GM12878 (cell line): ENCODE data around the gene CDC6. TPM values are rescaled to one million over a fixed set of nuclear protein-coding genes. Genes with fewer than 3 reads are reported as not detected.
A peak's percentile ranks its signal among the peaks of the same experiment; 100 is the strongest.

Source experiments
- ATAC-seq: fragments of 200-7000 bp; cut with Tn5 transposase; 3 replicates; pipeline ENCODE4 v1.9.1; 2020; ENCODE audit warnings: mild to moderate bottlenecking, moderate library complexity
- BruUV-seq: library from RNA; stranded (reverse); fragments of 400-500 nt; replicated peaks from 2 replicates; lab custom pipeline; 2021; lab: Mats Ljungman, UMichigan
- CTCF ChIA-PET: fragments of 300-600 bp; sonication (Branson Sonifier 250); formaldehyde crosslinking; extraction: SDS; loops from one replicate; lab custom pipeline; 2021; ENCODE audit warnings: inconsistent platforms; lab: Yijun Ruan, JAX
- POLR2A ChIA-PET: fragments of 350-600 bp; formaldehyde crosslinking; extraction: SDS; loops from one replicate; lab custom pipeline; 2021; ENCODE audit warnings: inconsistent platforms; lab: Charles Lee
- RAD21 ChIA-PET: fragments of 300-600 bp; sonication (Branson Sonifier 250); formaldehyde crosslinking; loops from one replicate; lab custom pipeline; 2023; ENCODE audit warnings: antibody characterized with exemption; ENCODE audit not compliant: unreplicated experiment; lab: Charles Lee
- SMC1A ChIA-PET: fragments of 300-600 bp; sonication (Branson Sonifier 250); formaldehyde crosslinking; loops from one replicate; lab custom pipeline; 2023; ENCODE audit not compliant: unreplicated experiment, uncharacterized antibody; lab: Charles Lee
- DNase-seq: peaks from one replicate; pipeline ENCODE4 v3.0.0-alpha.2; 2011; ENCODE audit warnings: low read depth, low spot score
- FAIRE-seq: peaks from 3 replicates; lab custom pipeline; 2011; peaks lifted over from hg19 to GRCh38; lab: Jason Lieb, UNC
- H2AFZ ChIP-seq: 2 replicates; pipeline ENCODE4 v1.6.0; 2011; ENCODE audit warnings: low read depth, low read length, control low read depth; ENCODE audit not compliant: control insufficient read depth
- H3K27ac ChIP-seq: 2 replicates; pipeline ENCODE4 v1.5.1; 2011; ENCODE audit warnings: control low read depth; ENCODE audit not compliant: control insufficient read depth, insufficient read depth
- H3K27me3 ChIP-seq, 2 experiments: replicated peaks in 1 of 2; 2 replicates each; pipeline versions ENCODE4 v1.6.0 to v1.6.1; 2011; ENCODE audit warnings: low read length in 1 of 2; ENCODE audit not compliant: control insufficient read depth in 2 of 2, insufficient read depth in 2 of 2
- H3K36me3 ChIP-seq, 2 experiments: 2 replicates each; pipeline ENCODE4 v1.5.1; 2011; ENCODE audit warnings: low read length in 1 of 2; ENCODE audit not compliant: control insufficient read depth in 2 of 2, insufficient read depth in 2 of 2
- H3K4me1 ChIP-seq: 2 replicates; pipeline ENCODE4 v1.6.1; 2011; ENCODE audit warnings: mild to moderate bottlenecking, low read length, moderate library complexity, mixed read lengths; ENCODE audit not compliant: control insufficient read depth, insufficient read depth
- H3K4me2 ChIP-seq: 2 replicates; pipeline ENCODE4 v1.6.0; 2011; ENCODE audit warnings: control low read depth; ENCODE audit not compliant: control insufficient read depth, insufficient read depth
- H3K4me3 ChIP-seq: fragments of 200-600 bp; sonication (generic); 2 replicates; pipeline ENCODE4 v1.5.1; 2016
- H3K79me2 ChIP-seq: 2 replicates; pipeline ENCODE4 v1.6.0; 2011; ENCODE audit warnings: low read length; ENCODE audit not compliant: control insufficient read depth, insufficient read depth
- H3K9ac ChIP-seq: 2 replicates; pipeline ENCODE4 v1.8.0; 2011; ENCODE audit warnings: low read length, control low read depth, mixed read lengths; ENCODE audit not compliant: control insufficient read depth, insufficient read depth
- H3K9me3 ChIP-seq: replicated peaks from 3 replicates; pipeline ENCODE4 v1.5.1; 2011; ENCODE audit warnings: mild to moderate bottlenecking, low read length; ENCODE audit not compliant: control insufficient read depth, insufficient read depth
- H4K20me1 ChIP-seq: 2 replicates; pipeline ENCODE4 v1.6.0; 2011; ENCODE audit not compliant: control insufficient read depth, insufficient read depth
- CBX5 ChIP-seq: sonication (generic); IDR thresholded peaks from 2 replicates; pipeline ENCODE4 v1.6.1; 2016; ENCODE audit warnings: low read depth, moderate library complexity, mild to moderate bottlenecking, inconsistent platforms
- EZH2 ChIP-seq: IDR thresholded peaks from 2 replicates; pipeline ENCODE4 v1.6.1; 2012; ENCODE audit warnings: low read depth, mild to moderate bottlenecking, control low read depth, inconsistent platforms, low read length, borderline replicate concordance; ENCODE audit not compliant: control insufficient read depth
- GATAD2B ChIP-seq: fragments of 450-650 bp; conservative IDR thresholded peaks from 2 replicates; pipeline ENCODE4 v1.6.1; 2017; ENCODE audit warnings: low read depth, mild to moderate bottlenecking, moderate library complexity
- KAT2A ChIP-seq: conservative IDR thresholded peaks from 2 replicates; pipeline ENCODE4 v1.6.1; 2011; ENCODE audit warnings: low read depth, low read length; ENCODE audit not compliant: control insufficient read depth
- NFXL1 ChIP-seq: fragments of 450-650 bp; IDR thresholded peaks from 2 replicates; pipeline ENCODE4 v1.6.1; 2017; ENCODE audit warnings: antibody characterized with exemption, mild to moderate bottlenecking, borderline replicate concordance
- NFYB ChIP-seq: IDR thresholded peaks from 2 replicates; pipeline ENCODE4 v1.6.1; 2011; ENCODE audit warnings: low read depth, mild to moderate bottlenecking, low read length, improper control_type of control experiment, moderate library complexity; ENCODE audit not compliant: insufficient read depth
- POLR2A ChIP-seq: IDR thresholded peaks from 2 replicates; pipeline ENCODE4 v1.6.1; 2011; ENCODE audit warnings: low read depth, mild to moderate bottlenecking, low read length
- POU2F2 ChIP-seq: IDR thresholded peaks from 3 replicates; pipeline ENCODE4 v1.6.1; 2011; ENCODE audit warnings: low read depth, mild to moderate bottlenecking, low read length, borderline replicate concordance
- RAD21 ChIP-seq: IDR thresholded peaks from 2 replicates; pipeline ENCODE4 v1.6.1; 2011; ENCODE audit warnings: mild to moderate bottlenecking, low read depth, low read length, moderate library complexity; ENCODE audit not compliant: insufficient read depth
- RUNX3 ChIP-seq: IDR thresholded peaks from 2 replicates; pipeline ENCODE4 v1.6.1; 2012; ENCODE audit warnings: low read length, inconsistent platforms
- SPI1 ChIP-seq: IDR thresholded peaks from 2 replicates; pipeline ENCODE4 v1.6.1; 2011; ENCODE audit warnings: low read depth, mild to moderate bottlenecking, low read length, moderate library complexity, borderline replicate concordance; ENCODE audit not compliant: insufficient read depth
- TARDBP ChIP-seq: IDR thresholded peaks from 2 replicates; pipeline ENCODE4 v1.6.1; 2016; ENCODE audit warnings: borderline replicate concordance
- ZNF622 ChIP-seq: fragments of 450-650 bp; IDR thresholded peaks from 2 replicates; pipeline ENCODE4 v1.6.1; 2017; ENCODE audit warnings: mild to moderate bottlenecking, inconsistent platforms
- WGBS: methylation state at CpG from one replicate; pipeline ENCODE4 v1.1.6; 2016; ENCODE audit warnings: low lambda C conversion rate; ENCODE audit not compliant: insufficient replicate concordance, insufficient coverage; ENCODE audit errors: missing lambda C conversion rate; 5-methylcytosine and 5-hydroxymethylcytosine counted together
- in situ Hi-C: fragments of 300-500 bp; cut with MboI; formaldehyde crosslinking; loops from 9 replicates; pipeline ENCODE4 v1.14.3; 2018; ENCODE audit warnings: mixed read lengths
- intact Hi-C: fragments of 100-400 bp; cut with micrococcal nuclease; formaldehyde crosslinking; loops from one replicate; pipeline ENCODE4 v1.14.2; 2022; ENCODE audit not compliant: unreplicated experiment
- polyA plus RNA-seq, 11 experiments: library from polyadenylated mRNA; depleted of rRNA in 4 of 11; unstranded in 6 of 11; stranded (reverse) in 5 of 11; fragments of >200 nt; fragmentation: Nextera tagmentation in 4 of 11; fragmentation: Illumina TruSeq in 1 of 11; extraction: Ambion mirVana in 4 of 11; extraction: Trizol in 1 of 11; gene quantifications; 1 replicate in 1 of 11; 2 replicates in 10 of 11; pipeline versions ENCODE4 v1.2.1 to v1.2.3, GENCODE V29; 2011 to 2016; ENCODE audit warnings: inconsistent platforms in 2 of 11, missing spikeins in 2 of 11, low read depth in 1 of 11
- total RNA-seq, 4 experiments: library from RNA; depleted of rRNA in 3 of 4; stranded (reverse); fragments of >200 nt in 3 of 4; fragmentation: Illumina TruSeq in 1 of 4; extraction: Trizol in 1 of 4; gene quantifications; 2 replicates each; pipeline versions ENCODE4 v1.2.1 to v1.2.3, GENCODE V29; 2013 to 2021

The CDC6 gene
- total and polyA plus RNA-seq, 10 of the 15 experiments (the other 5 are each of a cell fraction or from before 2014, with no cell fraction given), result 13.3 to 60.9 (median 47.6) TPM

GRCh38 chr17:40278414-40278813 lies 9.3 kb upstream of the CDC6 start:
- CTCF ChIA-PET, result no interaction called here
- DNase-seq (no peak), FAIRE-seq (no peak), ATAC-seq (no peak)
- H4K20me1 ChIP-seq, result no peaks in the 10 kb centered on the region
- H3K27me3 ChIP-seq, result no peaks in the 10 kb centered on the region
- WGBS, result 94% methylated on average over 1 of the region's 1 CpG
- H3K27ac ChIP-seq, result no peak overlapping the region
- H3K4me2 ChIP-seq, result no peak overlapping the region
- BruUV-seq, result TSS peak; percentile 50
- H3K79me2 ChIP-seq, result no peaks in the 10 kb centered on the region
- intact Hi-C loops, result no loop called here
- POLR2A ChIA-PET, result no interaction called here
- no peaks in the 10 kb centered on the region for H3K9me3 ChIP-seq
- H3K4me3 ChIP-seq, result no peak overlapping the region
- H2AFZ ChIP-seq, result no peak overlapping the region
- TF ChIP-seq GATAD2B (no peak), NFYB (no peak), NFXL1 (no peak), RUNX3 (no peak), KAT2A (no peak), SPI1 (no peak), POU2F2 (no peak), ZNF622 (no peak), EZH2 (no peak)
- TF ChIP-seq, all 136 proteins: peak for 0
- H3K4me1 ChIP-seq, result no peaks in the 10 kb centered on the region
- H3K9ac ChIP-seq, result no peak overlapping the region
- peaks cover 14 to 27% of the 10 kb centered on the region in 2 experiments for H3K36me3 ChIP-seq
- ChIA-PET SMC1A (no interaction called here), RAD21 (no interaction called here)
- in situ Hi-C loops, result loop anchor here (25.0 kb wide), 1 partner anchor 266 kb away; the partner anchor contains the start of gene CSF3

DNA sequence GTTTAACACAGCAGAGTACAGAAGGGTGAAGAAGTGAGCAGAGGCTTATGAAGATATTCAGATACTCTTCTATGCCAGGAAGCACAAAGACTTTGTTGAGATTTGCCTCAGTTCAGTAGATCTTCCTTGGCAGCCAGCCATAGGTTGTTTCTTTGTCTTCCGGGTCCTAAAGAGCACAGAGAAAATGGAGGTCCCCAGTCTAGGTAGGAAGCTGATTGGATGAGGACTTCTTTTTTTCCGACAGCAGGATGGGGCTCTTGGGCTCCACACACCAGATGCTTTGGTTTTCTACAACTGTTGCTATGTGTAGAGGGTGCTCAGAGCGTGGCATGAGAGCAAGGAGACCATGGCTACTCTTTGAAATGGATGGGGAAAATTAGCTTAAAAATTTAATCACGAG lies 8.3 kb upstream of the CDC6 start:
- POLR2A ChIA-PET, result interaction anchor here (0.6 kb wide), 1 partner anchor 106 kb away, joined by 3 read pairs; no protein-coding TSS in a partner anchor
- ATAC-seq (no peak), DNase-seq (no peak), FAIRE-seq (no peak)
- WGBS, result 96% methylated on average over 4 of the region's 4 CpGs
- no peak overlapping the region for H3K27ac ChIP-seq
- no peak overlapping the region for H2AFZ ChIP-seq
- no peaks in the 10 kb centered on the region for H3K9me3 ChIP-seq
- no peak overlapping the region for H3K4me3 ChIP-seq
- H3K79me2 ChIP-seq, result no peaks in the 10 kb centered on the region
- peaks cover 12 to 25% of the 10 kb centered on the region in 2 experiments for H3K36me3 ChIP-seq
- CTCF ChIA-PET, result no interaction called here
- no peak overlapping the region for H3K4me2 ChIP-seq
- H3K9ac ChIP-seq, result no peak overlapping the region
- no TSS peak for BruUV-seq
- H4K20me1 ChIP-seq, result no peaks in the 10 kb centered on the region
- in situ Hi-C loops, result loop anchor here (25.0 kb wide), 1 partner anchor 267 kb away; the partner anchor contains the start of gene CSF3
- H3K4me1 ChIP-seq, result no peaks in the 10 kb centered on the region
- no peaks in the 10 kb centered on the region for H3K27me3 ChIP-seq
- TF ChIP-seq TARDBP (no peak), CBX5 (no peak), SPI1 (no peak), RAD21 (no peak), POLR2A (no peak), EZH2 (no peak)
- intact Hi-C loops, result no loop called here
- RAD21 ChIA-PET, result no interaction called here
- SMC1A ChIA-PET, result no interaction called here
